H1 (cell line): ENCODE measurements around the gene PPME1. TPM values are rescaled to one million over a fixed set of nuclear protein-coding genes. Genes with fewer than 3 reads are reported as not detected.

Experiments
- CTCF ChIA-PET: fragments of 300-600 bp; sonication (Branson Sonifier 250); formaldehyde crosslinking; loops from one replicate; lab custom pipeline; 2021; ENCODE audit not compliant: partially characterized antibody; lab: Charles Lee
- POLR2A ChIA-PET: fragments of 300-600 bp; sonication (Branson Sonifier 250); formaldehyde crosslinking; loops from one replicate; lab custom pipeline; 2021; ENCODE audit warnings: inconsistent platforms; ENCODE audit not compliant: partially characterized antibody; lab: Charles Lee
- DNase-seq, 2 experiments: peaks; one replicate each; pipeline versions ENCODE4 v3.0.0 to v3.0.0-alpha.2; 2010 to 2022; ENCODE audit warnings: low spot score in 2 of 2, low read depth in 1 of 2, mixed read lengths in 1 of 2
- FAIRE-seq: peaks from 2 replicates; lab custom pipeline; 2011; peaks lifted over from hg19 to GRCh38; lab: Jason Lieb, UNC
- H2AFZ ChIP-seq: 2 replicates; pipeline ENCODE4 v1.8.1; 2012; ENCODE audit warnings: low read length, inconsistent platforms
- H2AK5ac ChIP-seq: 2 replicates; pipeline ENCODE4 v1.6.1; 2013; ENCODE audit warnings: low read depth, low read length
- H2BK120ac ChIP-seq: replicated peaks from 2 replicates; pipeline ENCODE3; 2013; ENCODE audit warnings: low read depth, low read length, inconsistent platforms
- H2BK12ac ChIP-seq: 2 replicates; pipeline ENCODE4 v1.6.1; 2013; ENCODE audit warnings: low read depth, low read length
- H2BK15ac ChIP-seq: 2 replicates; pipeline ENCODE4 v1.6.1; 2013; ENCODE audit warnings: low read length
- H2BK20ac ChIP-seq: 2 replicates; pipeline ENCODE4 v1.6.1; 2013; ENCODE audit warnings: low read length
- H2BK5ac ChIP-seq: 2 replicates; pipeline ENCODE4 v1.6.1; 2013; ENCODE audit warnings: low read depth, low read length
- H3K14ac ChIP-seq: 2 replicates; pipeline ENCODE4 v1.6.1; 2013; ENCODE audit warnings: inconsistent platforms; ENCODE audit not compliant: insufficient read length
- H3K18ac ChIP-seq: 2 replicates; pipeline ENCODE4 v1.6.1; 2013; ENCODE audit warnings: low read length; ENCODE audit errors: extremely low read depth
- H3K23ac ChIP-seq: 2 replicates; pipeline ENCODE4 v1.6.1; 2013; ENCODE audit warnings: inconsistent platforms; ENCODE audit not compliant: insufficient read length
- H3K23me2 ChIP-seq: 2 replicates; pipeline ENCODE4 v1.6.1; 2013; ENCODE audit warnings: low read depth, low read length
- H3K27ac ChIP-seq: 2 replicates; pipeline ENCODE4 v1.6.1; 2011; ENCODE audit warnings: low read depth, low read length, inconsistent platforms
- H3K27me3 ChIP-seq, 4 experiments: replicated peaks in 1 of 4; 1 replicate in 1 of 4; 2 replicates in 3 of 4; pipeline versions ENCODE4 v1.6.1 to v1.8.1; 2011 to 2013; ENCODE audit warnings: low read length in 3 of 4, mild to moderate bottlenecking in 3 of 4, inconsistent platforms in 2 of 4, mixed read lengths in 2 of 4, moderate library complexity in 1 of 4; ENCODE audit not compliant: control insufficient read depth in 3 of 4, insufficient read depth in 3 of 4; ENCODE audit errors: extremely low read depth in 1 of 4
- H3K36me3 ChIP-seq, 4 experiments: 2 replicates each; pipeline versions ENCODE4 v1.6.1 to v1.8.1; 2011 to 2013; ENCODE audit warnings: mild to moderate bottlenecking in 4 of 4, low read length in 3 of 4, moderate library complexity in 2 of 4, control low read depth in 1 of 4, inconsistent platforms in 1 of 4; ENCODE audit not compliant: insufficient read depth in 4 of 4, control insufficient read depth in 2 of 4
- H3K4ac ChIP-seq: replicated peaks from 2 replicates; pipeline ENCODE3; 2013; ENCODE audit warnings: low read length, low read depth, mixed read lengths, inconsistent platforms; ENCODE audit not compliant: insufficient read length
- H3K4me1 ChIP-seq, 4 experiments: replicated peaks in 1 of 4; 1 replicate in 1 of 4; 2 replicates in 3 of 4; pipeline versions ENCODE4 v1.6.1 to v1.8.1; 2011 to 2013; ENCODE audit warnings: low read length in 3 of 4, inconsistent platforms in 2 of 4, mixed read lengths in 1 of 4; ENCODE audit not compliant: insufficient read depth in 4 of 4, control insufficient read depth in 3 of 4
- H3K4me2 ChIP-seq, 2 experiments: 2 replicates each; pipeline versions ENCODE4 v1.6.1 to v1.8.1; 2011 to 2013; ENCODE audit warnings: low read depth in 2 of 2, low read length in 2 of 2, control low read depth in 1 of 2, inconsistent platforms in 1 of 2, mild to moderate bottlenecking in 1 of 2; ENCODE audit not compliant: insufficient read depth in 1 of 2
- H3K4me3 ChIP-seq, 4 experiments: fragments of 200-600, 300-600 bp in 1 of 4; sonication (generic), shearing (Covaris generic), sonication (Bioruptor Twin) in 1 of 4; 2 replicates each; pipeline versions ENCODE4 v1.5.1 to v1.8.1; 2011 to 2016; ENCODE audit warnings: low read length in 4 of 4, low read depth in 3 of 4, control low read depth in 2 of 4, inconsistent platforms in 2 of 4, mild to moderate bottlenecking in 2 of 4, mixed read lengths in 1 of 4, moderate library complexity in 1 of 4; ENCODE audit not compliant: insufficient read depth in 2 of 4; ENCODE audit errors: extremely low read depth in 1 of 4
- H3K56ac ChIP-seq: replicated peaks from 2 replicates; pipeline ENCODE3; 2013; ENCODE audit warnings: low read depth, mild to moderate bottlenecking, mixed read lengths, low read length, inconsistent platforms; ENCODE audit not compliant: insufficient read length
- H3K79me1 ChIP-seq: 2 replicates; pipeline ENCODE4 v1.6.1; 2013; ENCODE audit warnings: low read depth, low read length, control low read depth
- H3K79me2 ChIP-seq, 2 experiments: 2 replicates each; pipeline versions ENCODE4 v1.6.1 to v1.8.1; 2012 to 2013; ENCODE audit warnings: low read length in 2 of 2, mild to moderate bottlenecking in 2 of 2, inconsistent platforms in 1 of 2; ENCODE audit not compliant: insufficient read depth in 2 of 2, control insufficient read depth in 1 of 2
- H3K9ac ChIP-seq, 4 experiments: replicated peaks in 1 of 4; 1 replicate in 1 of 4; 2 replicates in 3 of 4; pipeline versions ENCODE4 v1.6.1 to v1.8.1; 2011 to 2013; ENCODE audit warnings: low read depth in 3 of 4, low read length in 3 of 4, control low read depth in 2 of 4, mild to moderate bottlenecking in 2 of 4, moderate library complexity in 2 of 4, inconsistent platforms in 1 of 4; ENCODE audit errors: extremely low read depth in 1 of 4
- H3K9me3 ChIP-seq, 2 experiments: 2 replicates each; pipeline versions ENCODE4 v1.6.1 to v1.8.1; 2012 to 2013; ENCODE audit warnings: mild to moderate bottlenecking in 2 of 2, moderate library complexity in 2 of 2, control low read depth in 1 of 2, inconsistent platforms in 1 of 2, low read depth in 1 of 2, low read length in 1 of 2, mixed read lengths in 1 of 2; ENCODE audit not compliant: insufficient read depth in 2 of 2
- H4K20me1 ChIP-seq, 2 experiments: replicated peaks in 1 of 2; 2 replicates each; pipeline versions ENCODE3 to v1.8.1; 2011 to 2013; ENCODE audit warnings: inconsistent platforms in 2 of 2, low read length in 2 of 2, mild to moderate bottlenecking in 1 of 2; ENCODE audit not compliant: insufficient read depth in 2 of 2, control insufficient read depth in 1 of 2
- H4K5ac ChIP-seq: 2 replicates; pipeline ENCODE4 v1.6.1; 2013; ENCODE audit warnings: low read length, low read depth, mixed read lengths, inconsistent platforms; ENCODE audit not compliant: insufficient read length
- H4K8ac ChIP-seq: 2 replicates; pipeline ENCODE4 v1.8.0; 2013; ENCODE audit warnings: mild to moderate bottlenecking, moderate library complexity, low read length, inconsistent platforms; ENCODE audit not compliant: insufficient read depth; ENCODE audit errors: extremely low read depth
- H4K91ac ChIP-seq: replicated peaks from 2 replicates; pipeline ENCODE3; 2013; ENCODE audit warnings: low read length, mixed read lengths, inconsistent platforms; ENCODE audit not compliant: insufficient read length
- polyA plus RNA-seq, 7 experiments: library from polyadenylated mRNA; depleted of rRNA in 3 of 7; stranded (reverse) in 5 of 7; unstranded in 2 of 7; fragments of >200 nt in 5 of 7; fragments of 200-250 nt in 2 of 7; gene quantifications; 1 replicate in 5 of 7; 2 replicates in 1 of 7; 4 replicates in 1 of 7; pipeline versions ENCODE4 v1.2.1 to v1.2.3, GENCODE V29; 2011 to 2013; ENCODE audit warnings: missing spikeins in 2 of 7, mixed read lengths in 2 of 7
- total RNA-seq: library from RNA; stranded (reverse); fragmentation: NEBNext Ultra II Directional; extraction: Animal tissue kit (Norgen Biotek cat#: 25700); gene quantifications from 2 replicates; pipeline ENCODE4 v1.2.1, GENCODE V29; 2021
- TF ChIP-seq, protein P1 (sequence below): IDR thresholded peaks from 2 replicates; pipeline ENCODE4 v1.6.1; 2012; ENCODE audit warnings: inconsistent platforms

The PPME1 gene
- total and polyA plus RNA-seq, 2 of the 8 experiments (the other 6 are each of a cell fraction or from before 2014, with no cell fraction given), result 55.1 to 64.5 TPM

DNA sequence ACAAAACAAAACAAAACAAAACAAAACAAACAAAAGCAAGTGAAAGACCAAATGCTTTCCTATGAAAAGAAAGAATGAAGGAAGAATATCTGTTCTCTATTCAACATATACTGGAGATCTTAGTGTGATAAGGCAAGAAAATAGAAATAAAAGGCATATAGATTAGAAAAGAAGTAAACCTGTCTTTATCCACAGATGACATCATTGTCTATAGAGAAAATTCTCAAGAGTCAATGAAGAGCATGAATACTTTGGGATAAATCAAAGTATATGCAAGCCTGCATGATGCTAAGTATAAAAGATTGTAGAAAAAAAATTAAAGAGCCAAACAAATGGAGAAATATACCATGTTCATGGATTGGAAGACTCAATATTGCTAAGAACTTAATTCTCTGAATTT, 17.9 kb upstream of the PPME1 start:
- Histone ChIP-seq H3K9me3 (no peaks in the 10 kb centered on the region), H4K5ac (no peak overlapping the region), H3K56ac (no peak overlapping the region), H4K91ac (no peak overlapping the region), H3K14ac (no peak overlapping the region), H3K4me3 (no peak overlapping the region), H2BK12ac (no peak overlapping the region), H3K27me3 (no peaks in the 10 kb centered on the region), H3K23me2 (no peaks in the 10 kb centered on the region), H3K36me3 (no peaks in the 10 kb centered on the region), H2BK120ac (no peak overlapping the region), H2AK5ac (no peak overlapping the region), H3K9ac (no peak overlapping the region), H3K4ac (no peak overlapping the region), H3K4me2 (no peak overlapping the region), H2BK20ac (no peak overlapping the region), H2AFZ (no peak overlapping the region), H4K8ac (no peak overlapping the region), H4K20me1 (peaks cover 0 to 2% of the 10 kb centered on the region in 2 experiments), H3K4me1 (no peaks in the 10 kb centered on the region), H3K18ac (no peak overlapping the region), H3K27ac (no peak overlapping the region), H2BK5ac (no peak overlapping the region), H3K79me1 (no peaks in the 10 kb centered on the region), H2BK15ac (no peak overlapping the region), H3K23ac (no peak overlapping the region), H3K79me2 (no peaks in the 10 kb centered on the region)
- POLR2A ChIA-PET, result interaction anchor here (0.5 kb wide), 1 partner anchor 722 kb away, joined by 3 read pairs; no protein-coding TSS in a partner anchor
- FAIRE-seq, result no peak
- CTCF ChIA-PET, result no interaction called here
- no peak for DNase-seq
- TF ChIP-seq, protein P1, sequence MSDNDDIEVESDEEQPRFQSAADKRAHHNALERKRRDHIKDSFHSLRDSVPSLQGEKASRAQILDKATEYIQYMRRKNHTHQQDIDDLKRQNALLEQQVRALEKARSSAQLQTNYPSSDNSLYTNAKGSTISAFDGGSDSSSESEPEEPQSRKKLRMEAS, result no peak
